ENCODE measurements around the gene ZNF14. TPM values are rescaled to one million over a fixed set of nuclear protein-coding genes. Genes with fewer than 3 reads are reported as not detected.
A peak's percentile ranks its signal among the peaks of the same experiment; 100 is the strongest.

The ZNF14 gene
- total and polyA plus RNA-seq, 2 experiments from 2014 or later = 4.6 to 10.2 TPM

DNA sequence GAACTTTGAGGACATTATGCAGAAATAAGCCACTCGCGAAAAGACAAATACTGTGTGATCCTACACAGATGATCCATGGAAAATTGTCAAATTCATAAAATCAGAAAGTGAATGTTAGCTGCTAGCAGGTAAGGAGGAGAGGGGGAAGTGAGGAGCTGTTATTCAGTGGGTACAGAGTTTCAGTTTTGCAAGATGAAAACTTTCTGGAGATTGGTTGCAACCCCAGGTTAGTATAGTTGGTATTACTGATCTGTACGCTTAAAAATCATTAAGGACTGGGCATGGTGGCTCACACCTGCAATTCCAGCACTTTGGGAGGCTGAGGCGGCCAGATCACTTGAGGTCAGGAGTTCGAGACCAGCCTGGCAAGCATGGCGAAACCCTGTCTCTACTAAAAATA is 46.3 kb downstream of the ZNF14 start:
- Mint-ChIP-seq H3K4me1 (no peaks in the 10 kb centered on the region), H3K4me3 (no peak overlapping the region), H3K9me3 (peaks cover 6% of the 10 kb centered on the region), H3K27me3 (ENCODE audit: insufficient read depth, low read depth, poor library complexity) (peaks cover 3% of the 10 kb centered on the region), H3K27ac (no peak overlapping the region), H3K36me3 (ENCODE audit: low read depth) (peaks cover 36% of the 10 kb centered on the region)
- H3K9me2 ChIP-seq (ENCODE audit: insufficient read depth) = no peaks in the 10 kb centered on the region
- no peak overlapping the region for H2AFZ ChIP-seq
- no peak overlapping the region for H3K4me2 ChIP-seq
- 0 out of 2 replicates have a peak, but pooled peaks cover 6% of the 10 kb centered on the region for H3F3A ChIP-seq (replicated peaks; ENCODE audit: low read depth)
- H3K27me3 ChIP-seq (ENCODE audit: insufficient read depth) = no peaks in the 10 kb centered on the region
- peak overlapping the region; percentile 39; the same call in 1 of the 2 replicates for H3K27ac ChIP-seq (ENCODE audit: low read depth)
- no peak for ATAC-seq
- no peak overlapping the region for H3K4me3 ChIP-seq
- peaks cover 8% of the 10 kb centered on the region; the same call in 1 of the 2 replicates for H3K36me3 ChIP-seq (ENCODE audit: insufficient read depth)
- no peaks in the 10 kb centered on the region for H3K4me1 ChIP-seq (ENCODE audit: insufficient read depth)
- DNase-seq (ENCODE audit: low spot score) = no peak
- no peaks in the 10 kb centered on the region for H3K79me2 ChIP-seq (replicated peaks; ENCODE audit: insufficient read depth)
- no peak for TF ChIP-seq STAT1 (IDR thresholded peaks at IDR 0.05; ENCODE audit: unreplicated experiment)
- TF ChIP-seq, protein P1, sequence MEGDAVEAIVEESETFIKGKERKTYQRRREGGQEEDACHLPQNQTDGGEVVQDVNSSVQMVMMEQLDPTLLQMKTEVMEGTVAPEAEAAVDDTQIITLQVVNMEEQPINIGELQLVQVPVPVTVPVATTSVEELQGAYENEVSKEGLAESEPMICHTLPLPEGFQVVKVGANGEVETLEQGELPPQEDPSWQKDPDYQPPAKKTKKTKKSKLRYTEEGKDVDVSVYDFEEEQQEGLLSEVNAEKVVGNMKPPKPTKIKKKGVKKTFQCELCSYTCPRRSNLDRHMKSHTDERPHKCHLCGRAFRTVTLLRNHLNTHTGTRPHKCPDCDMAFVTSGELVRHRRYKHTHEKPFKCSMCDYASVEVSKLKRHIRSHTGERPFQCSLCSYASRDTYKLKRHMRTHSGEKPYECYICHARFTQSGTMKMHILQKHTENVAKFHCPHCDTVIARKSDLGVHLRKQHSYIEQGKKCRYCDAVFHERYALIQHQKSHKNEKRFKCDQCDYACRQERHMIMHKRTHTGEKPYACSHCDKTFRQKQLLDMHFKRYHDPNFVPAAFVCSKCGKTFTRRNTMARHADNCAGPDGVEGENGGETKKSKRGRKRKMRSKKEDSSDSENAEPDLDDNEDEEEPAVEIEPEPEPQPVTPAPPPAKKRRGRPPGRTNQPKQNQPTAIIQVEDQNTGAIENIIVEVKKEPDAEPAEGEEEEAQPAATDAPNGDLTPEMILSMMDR (conservative IDR thresholded peaks at IDR 0.05; ENCODE audit: low read depth in 2 of 2) = no peak
- TF ChIP-seq NANOG (IDR thresholded peaks at IDR 0.05; ENCODE audit: borderline replicate concordance) = no peak
- no peak for TF ChIP-seq EZH2phosphoT487 (IDR thresholded peaks at IDR 0.05; ENCODE audit: unreplicated experiment)
- TF ChIP-seq, protein P2, sequence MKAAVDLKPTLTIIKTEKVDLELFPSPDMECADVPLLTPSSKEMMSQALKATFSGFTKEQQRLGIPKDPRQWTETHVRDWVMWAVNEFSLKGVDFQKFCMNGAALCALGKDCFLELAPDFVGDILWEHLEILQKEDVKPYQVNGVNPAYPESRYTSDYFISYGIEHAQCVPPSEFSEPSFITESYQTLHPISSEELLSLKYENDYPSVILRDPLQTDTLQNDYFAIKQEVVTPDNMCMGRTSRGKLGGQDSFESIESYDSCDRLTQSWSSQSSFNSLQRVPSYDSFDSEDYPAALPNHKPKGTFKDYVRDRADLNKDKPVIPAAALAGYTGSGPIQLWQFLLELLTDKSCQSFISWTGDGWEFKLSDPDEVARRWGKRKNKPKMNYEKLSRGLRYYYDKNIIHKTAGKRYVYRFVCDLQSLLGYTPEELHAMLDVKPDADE (IDR thresholded peaks at IDR 0.05) = no peak
- no peak for TF ChIP-seq EZH2 (IDR thresholded peaks at IDR 0.05; ENCODE audit: low read depth, unreplicated experiment)
- TF ChIP-seq CREB1 (CRISPR knock-in tag; IDR thresholded peaks at IDR 0.05; ENCODE audit: low read depth) = no peak
- TF ChIP-seq POLR2AphosphoS5 (IDR thresholded peaks at IDR 0.05; ENCODE audit: low read depth) = no peak
- TF ChIP-seq ZNF331 (CRISPR knock-in tag; IDR thresholded peaks at IDR 0.05; ENCODE audit: low read depth) = no peak
- no peak for TF ChIP-seq ZNF462 (CRISPR knock-in tag; IDR thresholded peaks at IDR 0.05)
- TF ChIP-seq JUNB (IDR thresholded peaks at IDR 0.05; ENCODE audit: unreplicated experiment) = no peak
- no peak for TF ChIP-seq REST (IDR thresholded peaks at IDR 0.05; ENCODE audit: unreplicated experiment)
- peaks cover 5% of the 10 kb centered on the region; the same call in 1 of the 2 replicates for H4K20me1 ChIP-seq (replicated peaks; ENCODE audit: insufficient read depth)

Measured in GM23338 (cell line).